22Rv1 (cell line): ENCODE data around the gene RHBDF1.

Experiments
- ZFX ChIP-seq: fragments of 450-650 bp; IDR thresholded peaks from 2 replicates; pipeline ENCODE4 v1.6.1; 2017; ENCODE audit warnings: antibody characterized with exemption, borderline replicate concordance
- TF ChIP-seq, protein P1 (sequence below): fragments of 450-650 bp; IDR thresholded peaks from 2 replicates; pipeline ENCODE4 v1.5.1; 2017; ENCODE audit warnings: mild to moderate bottlenecking

DNA sequence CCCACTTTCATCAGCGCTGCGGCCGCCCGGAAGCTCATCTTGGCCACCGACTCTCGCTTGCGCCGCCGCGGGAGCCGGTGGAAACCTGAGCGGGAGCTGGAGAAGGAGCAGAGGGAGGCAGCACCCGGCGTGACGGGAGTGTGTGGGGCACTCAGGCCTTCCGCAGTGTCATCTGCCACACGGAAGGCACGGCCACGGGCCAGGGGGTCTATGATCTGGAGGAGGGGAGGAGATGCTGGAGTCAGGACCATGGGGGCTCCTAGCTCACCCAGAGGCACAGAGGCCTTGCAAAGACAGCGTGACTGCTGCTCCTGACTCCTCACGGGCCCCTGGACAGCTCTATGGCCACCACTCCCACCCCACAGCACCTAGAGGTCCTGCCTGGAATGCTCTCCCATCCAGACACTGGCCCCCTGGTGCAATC lies 9.5 kb downstream of the RHBDF1 start:
- TF ChIP-seq, protein P1, sequence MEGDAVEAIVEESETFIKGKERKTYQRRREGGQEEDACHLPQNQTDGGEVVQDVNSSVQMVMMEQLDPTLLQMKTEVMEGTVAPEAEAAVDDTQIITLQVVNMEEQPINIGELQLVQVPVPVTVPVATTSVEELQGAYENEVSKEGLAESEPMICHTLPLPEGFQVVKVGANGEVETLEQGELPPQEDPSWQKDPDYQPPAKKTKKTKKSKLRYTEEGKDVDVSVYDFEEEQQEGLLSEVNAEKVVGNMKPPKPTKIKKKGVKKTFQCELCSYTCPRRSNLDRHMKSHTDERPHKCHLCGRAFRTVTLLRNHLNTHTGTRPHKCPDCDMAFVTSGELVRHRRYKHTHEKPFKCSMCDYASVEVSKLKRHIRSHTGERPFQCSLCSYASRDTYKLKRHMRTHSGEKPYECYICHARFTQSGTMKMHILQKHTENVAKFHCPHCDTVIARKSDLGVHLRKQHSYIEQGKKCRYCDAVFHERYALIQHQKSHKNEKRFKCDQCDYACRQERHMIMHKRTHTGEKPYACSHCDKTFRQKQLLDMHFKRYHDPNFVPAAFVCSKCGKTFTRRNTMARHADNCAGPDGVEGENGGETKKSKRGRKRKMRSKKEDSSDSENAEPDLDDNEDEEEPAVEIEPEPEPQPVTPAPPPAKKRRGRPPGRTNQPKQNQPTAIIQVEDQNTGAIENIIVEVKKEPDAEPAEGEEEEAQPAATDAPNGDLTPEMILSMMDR, result no peak
- no peak for TF ChIP-seq ZFX
